Spleen (tissue), 11 donors: Measurements from ENCODE around the gene PHACTR1. TPM values are rescaled to one million over a fixed set of nuclear protein-coding genes. Genes with fewer than 3 reads are reported as not detected.

Experiments
- DNase-seq: peaks from one replicate; pipeline ENCODE4 v3.0.0-alpha.2; 2020
- H3K27ac ChIP-seq, 8 donors: fragments of 200-600 bp; sonication (generic) in 7 of 8; 1 replicate in 4 of 8; 2 replicates in 4 of 8; pipeline versions ENCODE4 v1.5.0 to v1.8.0; 2016 to 2021; ENCODE audit warnings: inconsistent platforms in 4 of 8, mild to moderate bottlenecking in 4 of 8, moderate library complexity in 1 of 8
- H3K27me3 ChIP-seq, 7 donors: fragments of 200-600 bp; sonication (generic) in 6 of 7; replicated peaks in 1 of 7; 1 replicate in 4 of 7; 2 replicates in 3 of 7; pipeline versions ENCODE4 v1.5.0 to v1.8.0; 2016 to 2021; ENCODE audit warnings: inconsistent platforms in 3 of 7, mild to moderate bottlenecking in 1 of 7
- H3K36me3 ChIP-seq, 6 donors: fragments of 200-600 bp; sonication (generic) in 5 of 6; 1 replicate in 4 of 6; 2 replicates in 2 of 6; pipeline versions ENCODE4 v1.5.0 to v1.8.0; 2016 to 2021; ENCODE audit warnings: inconsistent platforms in 2 of 6
- H3K4me1 ChIP-seq, 6 donors: fragments of 200-600 bp; sonication (generic) in 5 of 6; 1 replicate in 3 of 6; 2 replicates in 3 of 6; pipeline versions ENCODE4 v1.5.0 to v1.8.0; 2016 to 2021; ENCODE audit warnings: inconsistent platforms in 3 of 6
- H3K4me3 ChIP-seq, 8 donors: fragments of 200-600 bp; sonication (generic) in 7 of 8; 1 replicate in 4 of 8; 2 replicates in 4 of 8; pipeline versions ENCODE4 v1.5.0 to v1.8.0; 2016 to 2021; ENCODE audit warnings: inconsistent platforms in 4 of 8, mild to moderate bottlenecking in 4 of 8, moderate library complexity in 2 of 8
- H3K9me3 ChIP-seq, 8 donors: fragments of 200-600 bp; sonication (generic) in 7 of 8; 1 replicate in 4 of 8; 2 replicates in 4 of 8; pipeline versions ENCODE4 v1.5.0 to v1.8.0; 2016 to 2021; ENCODE audit warnings: inconsistent platforms in 4 of 8
- POLR2A ChIP-seq, 3 donors: fragments of 450-650 bp; IDR thresholded peaks; one replicate each; pipeline ENCODE4 v1.5.1; 2017; ENCODE audit warnings: antibody characterized with exemption in 3 of 3, mild to moderate bottlenecking in 1 of 3
- POLR2AphosphoS5 ChIP-seq, 3 donors: sonication (generic); formaldehyde crosslinking; IDR thresholded peaks; one replicate each; pipeline ENCODE4 v1.5.1; 2017; ENCODE audit warnings: antibody characterized with exemption in 3 of 3
- WGBS, 5 donors: extraction: QIAGEN DNeasy Blood & Tissue Kit in 3 of 5; methylation state at CpG; one replicate each; pipeline versions ENCODE4 v1.1.5 to v1.1.7; 2013 to 2018; 5-methylcytosine and 5-hydroxymethylcytosine counted together
- intact Hi-C: fragments of 100-400 bp; cut with DNase I; formaldehyde crosslinking; loops from one replicate; pipeline ENCODE4 v1.15.0; 2023; ENCODE audit warnings: low total_unique reads
- polyA plus RNA-seq, 3 donors: library from polyadenylated mRNA; stranded (reverse); fragments of 200-250 nt; gene quantifications; one replicate each; pipeline ENCODE4 v1.2.1, GENCODE V29; 2013
- total RNA-seq, 7 donors: library from RNA; depleted of rRNA in 3 of 7; stranded (reverse); fragments of >200 nt in 3 of 7; fragmentation: NEBNext Ultra II Directional in 4 of 7; extraction: Animal tissue kit (Norgen Biotek cat#: 25700) in 4 of 7; gene quantifications; one replicate each; pipeline versions ENCODE4 v1.1.0 to v1.2.1, GENCODE V29; 2016 to 2021
- TF ChIP-seq, protein P1 (sequence below), 11 experiments: fragments of 200-600 bp in 7 of 11; fragments of 450-650 bp in 4 of 11; sonication (generic) in 4 of 11; IDR thresholded peaks in 8 of 11; conservative IDR thresholded peaks in 3 of 11; 1 replicate in 7 of 11; 2 replicates in 4 of 11; pipeline versions ENCODE4 v1.4.0 to v1.8.0; 2016 to 2021; ENCODE audit warnings: antibody characterized with exemption in 11 of 11, inconsistent platforms in 4 of 11, mild to moderate bottlenecking in 1 of 11
- donor health status: healthy with polysubstance abuse.
- donor health status: DM: no; HTN: no; CAD: no; lungs with moderate emphysema.
- donor health status: DM: no; HTN: no; CAD: no.
- donor health status: Bipolar disorder and iron deficiency.
- donor health status: healthy.
- donor health status: DM: no; HTN: no; CAD: no.
- donor health status: DM: yes; HTN: yes; CAD: no.

Gene PHACTR1
- total and polyA plus RNA-seq, 10 donors, result 8.5 to 45.3 (median 30.8) TPM

DNA sequence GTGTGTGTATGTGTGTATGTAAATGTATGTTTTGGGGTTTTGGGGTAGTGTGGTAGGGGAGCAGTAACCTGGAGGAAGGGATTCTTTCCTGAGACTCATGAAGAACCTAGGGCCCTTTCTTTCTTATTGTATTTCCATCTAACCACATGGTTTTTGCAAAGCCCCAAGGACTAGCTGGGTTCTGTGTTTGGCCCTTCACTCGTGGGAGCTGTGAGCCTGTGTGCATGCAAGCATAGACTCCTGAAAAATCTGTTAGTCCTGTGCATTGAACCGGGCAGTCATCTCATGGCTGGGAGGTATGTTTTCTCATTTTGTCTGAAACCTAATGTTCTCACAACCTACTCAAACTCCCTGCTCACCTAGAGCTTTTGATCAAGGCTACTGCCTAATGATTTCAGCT, 219.1 kb downstream of the PHACTR1 start:
- H3K36me3 ChIP-seq, result no peaks in the 10 kb centered on the region
- H3K9me3 ChIP-seq, result no peaks in the 10 kb centered on the region
- TF ChIP-seq POLR2A (IDR thresholded peaks at IDR 0.05), result no peak
- TF ChIP-seq, protein P1, sequence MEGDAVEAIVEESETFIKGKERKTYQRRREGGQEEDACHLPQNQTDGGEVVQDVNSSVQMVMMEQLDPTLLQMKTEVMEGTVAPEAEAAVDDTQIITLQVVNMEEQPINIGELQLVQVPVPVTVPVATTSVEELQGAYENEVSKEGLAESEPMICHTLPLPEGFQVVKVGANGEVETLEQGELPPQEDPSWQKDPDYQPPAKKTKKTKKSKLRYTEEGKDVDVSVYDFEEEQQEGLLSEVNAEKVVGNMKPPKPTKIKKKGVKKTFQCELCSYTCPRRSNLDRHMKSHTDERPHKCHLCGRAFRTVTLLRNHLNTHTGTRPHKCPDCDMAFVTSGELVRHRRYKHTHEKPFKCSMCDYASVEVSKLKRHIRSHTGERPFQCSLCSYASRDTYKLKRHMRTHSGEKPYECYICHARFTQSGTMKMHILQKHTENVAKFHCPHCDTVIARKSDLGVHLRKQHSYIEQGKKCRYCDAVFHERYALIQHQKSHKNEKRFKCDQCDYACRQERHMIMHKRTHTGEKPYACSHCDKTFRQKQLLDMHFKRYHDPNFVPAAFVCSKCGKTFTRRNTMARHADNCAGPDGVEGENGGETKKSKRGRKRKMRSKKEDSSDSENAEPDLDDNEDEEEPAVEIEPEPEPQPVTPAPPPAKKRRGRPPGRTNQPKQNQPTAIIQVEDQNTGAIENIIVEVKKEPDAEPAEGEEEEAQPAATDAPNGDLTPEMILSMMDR (IDR thresholded peaks at IDR 0.05 in 8 of 11, conservative IDR thresholded peaks at IDR 0.05 in 3 of 11), result no peak
- TF ChIP-seq POLR2AphosphoS5 (IDR thresholded peaks at IDR 0.05), result no peak
- no peak overlapping the region for H3K4me3 ChIP-seq
- no peaks in the 10 kb centered on the region for H3K4me1 ChIP-seq
- 48 to 75% (median 61%) methylated on average over 2 of the region's 2 CpGs for WGBS, 5 donors
- intact Hi-C loops, result no loop called here
- no peak overlapping the region for H3K27ac ChIP-seq
- DNase-seq, result no peak
- H3K27me3 ChIP-seq, result no peaks in the 10 kb centered on the region

- TF ChIP-seq, protein P1 (IDR thresholded peaks at IDR 0.05 in 8 of 11, conservative IDR thresholded peaks at IDR 0.05 in 3 of 11), result no peak
- TF ChIP-seq POLR2A (IDR thresholded peaks at IDR 0.05) (no peak), POLR2AphosphoS5 (IDR thresholded peaks at IDR 0.05) (no peak)
- 83 to 95% (median 95%) methylated on average over 4 of the region's 4 CpGs for WGBS, 5 donors
- DNase-seq, result no peak
Measured at GRCh38 chr6:12937971-12938370, 221.4 kb downstream of the PHACTR1 start.

GRCh38 chr6:12939314-12939713, 222.7 kb downstream of the PHACTR1 start:
- no peaks in the 10 kb centered on the region for H3K9me3 ChIP-seq
- intact Hi-C loops, result no loop called here
- H3K36me3 ChIP-seq, result no peaks in the 10 kb centered on the region
- peaks cover 0 to 10% (median 0%) of the 10 kb centered on the region in 6 donors for H3K4me1 ChIP-seq
- H3K27me3 ChIP-seq, result no peaks in the 10 kb centered on the region
- TF ChIP-seq POLR2A (IDR thresholded peaks at IDR 0.05), result no peak
- TF ChIP-seq POLR2AphosphoS5 (IDR thresholded peaks at IDR 0.05), result no peak
- TF ChIP-seq, protein P1 (IDR thresholded peaks at IDR 0.05 in 8 of 11, conservative IDR thresholded peaks at IDR 0.05 in 3 of 11), result no peak
- H3K4me3 ChIP-seq, result no peak overlapping the region
- DNase-seq, result no peak
- no peak overlapping the region for H3K27ac ChIP-seq
- WGBS, 5 donors, result 80 to 92% (median 83%) methylated on average over 3 of the region's 3 CpGs

More at GRCh38 chr6:12937971-12938370, 221.4 kb downstream of the PHACTR1 start:
- Histone ChIP-seq H3K4me3 (no peak overlapping the region), H3K27me3 (no peaks in the 10 kb centered on the region), H3K36me3 (no peaks in the 10 kb centered on the region), H3K9me3 (no peaks in the 10 kb centered on the region), H3K27ac (no peak overlapping the region), H3K4me1 (peaks cover 0 to 5% (median 0%) of the 10 kb centered on the region in 6 donors)
- intact Hi-C loops, result no loop called here

GRCh38 chr6:12941422-12941821, 224.9 kb downstream of the PHACTR1 start:
- Histone ChIP-seq H3K36me3 (no peaks in the 10 kb centered on the region), H3K27ac (no peak overlapping the region), H3K9me3 (no peaks in the 10 kb centered on the region), H3K27me3 (peaks cover 0 to 5% (median 0%) of the 10 kb centered on the region in 7 donors), H3K4me1 (peaks cover 0 to 21% (median 2%) of the 10 kb centered on the region in 6 donors), H3K4me3 (no peak overlapping the region)
- no peak for TF ChIP-seq POLR2AphosphoS5 (IDR thresholded peaks at IDR 0.05)
- TF ChIP-seq, protein P1 (IDR thresholded peaks at IDR 0.05 in 8 of 11, conservative IDR thresholded peaks at IDR 0.05 in 3 of 11), result no peak
- TF ChIP-seq POLR2A (IDR thresholded peaks at IDR 0.05), result no peak
- intact Hi-C loops, result no loop called here
- DNase-seq, result no peak
- WGBS, 5 donors, result 24 to 45% (median 34%) methylated on average over 8 of the region's 8 CpGs
